B cell (primary cell): ENCODE data around the gene CNIH4. TPM values are rescaled to one million over a fixed set of nuclear protein-coding genes. Genes with fewer than 3 reads are reported as not detected.
"Not testable (repeated sequence)": the region's sequence is repeated elsewhere in the genome, so short reads cannot be mapped to it uniquely, and the experiment has no call there.

Source experiments
- ATAC-seq: fragments of 200-7000 bp; cut with Tn5 transposase; one replicate; pipeline ENCODE4 v1.10.0; 2021; ENCODE audit warnings: low read depth, mild to moderate bottlenecking, moderate number of reproducible peaks, moderate library complexity
- CTCF ChIA-PET: fragments of 350-600 bp; sonication (Branson Sonifier 250); formaldehyde crosslinking; loops from one replicate; lab custom pipeline; 2021; ENCODE audit warnings: antibody characterized with exemption, inconsistent platforms; lab: Charles Lee
- POLR2A ChIA-PET: fragments of 350-600 bp; sonication (Branson Sonifier 250); formaldehyde crosslinking; loops from one replicate; lab custom pipeline; 2021; ENCODE audit warnings: antibody characterized with exemption; lab: Charles Lee
- DNase-seq: peaks from one replicate; pipeline ENCODE4 v3.0.0; 2013
- H2AFZ ChIP-seq: 2 replicates; pipeline ENCODE4 v1.6.1; 2012; ENCODE audit warnings: mild to moderate bottlenecking, low read depth, low read length; ENCODE audit not compliant: insufficient read depth, poor library complexity, severe bottlenecking
- H3K27ac ChIP-seq, 2 donors: 1 replicate in 1 of 2; 2 replicates in 1 of 2; pipeline ENCODE4 v1.5.1; 2012 to 2013; ENCODE audit warnings: low read length in 2 of 2, mild to moderate bottlenecking in 2 of 2, moderate library complexity in 1 of 2
- H3K27me3 ChIP-seq, 4 experiments: fragments of 200-600 bp in 1 of 4; sonication (generic) in 1 of 4; replicated peaks in 1 of 4; 1 replicate in 2 of 4; 2 replicates in 2 of 4; pipeline versions ENCODE4 v1.6.1 to v1.7.0; 2013 to 2016; ENCODE audit warnings: low read length in 3 of 4, mild to moderate bottlenecking in 2 of 4, mixed read lengths in 1 of 4, moderate library complexity in 1 of 4; ENCODE audit not compliant: insufficient read depth in 4 of 4, control insufficient read depth in 3 of 4; ENCODE audit errors: control extremely low read depth in 1 of 4
- H3K36me3 ChIP-seq, 2 experiments: replicated peaks in 1 of 2; 1 replicate in 1 of 2; 2 replicates in 1 of 2; pipeline versions ENCODE4 v1.6.1 to v1.7.1; 2013; ENCODE audit warnings: low read length in 1 of 2; ENCODE audit not compliant: insufficient read depth in 2 of 2, control insufficient read depth in 1 of 2; ENCODE audit errors: control extremely low read depth in 1 of 2, extremely low read depth in 1 of 2
- H3K4me1 ChIP-seq, 2 donors: fragments of 200-600 bp in 1 of 2; sonication (generic) in 1 of 2; 1 replicate in 1 of 2; 2 replicates in 1 of 2; pipeline versions ENCODE4 v1.5.1 to v1.6.1; 2013 to 2017; ENCODE audit warnings: low read length in 2 of 2; ENCODE audit not compliant: control insufficient read depth in 2 of 2, insufficient read depth in 2 of 2
- H3K4me2 ChIP-seq: replicated peaks from 2 replicates; pipeline ENCODE3; 2012; ENCODE audit warnings: mild to moderate bottlenecking, low read depth, low read length; ENCODE audit not compliant: poor library complexity, severe bottlenecking
- H3K4me3 ChIP-seq, 5 experiments: fragments of 200-600 bp in 1 of 5; sonication (generic) in 1 of 5; 1 replicate in 3 of 5; 2 replicates in 2 of 5; pipeline versions ENCODE4 v1.5.1 to v1.7.0; 2011 to 2016; ENCODE audit warnings: low read length in 4 of 5, mild to moderate bottlenecking in 4 of 5, low read depth in 2 of 5, control low read depth in 1 of 5, moderate library complexity in 1 of 5; ENCODE audit not compliant: insufficient read depth in 1 of 5; ENCODE audit errors: control extremely low read depth in 1 of 5, extremely low read depth in 1 of 5
- H3K79me2 ChIP-seq: fragments of 200-600 bp; sonication (generic); one replicate; pipeline ENCODE4 v1.6.0; 2016; ENCODE audit warnings: low read length; ENCODE audit not compliant: control insufficient read depth, insufficient read depth
- H3K9ac ChIP-seq: fragments of 200-600 bp; sonication (generic); 2 replicates; pipeline ENCODE4 v1.6.1; 2017; ENCODE audit warnings: mild to moderate bottlenecking, low read length, moderate library complexity
- H3K9me3 ChIP-seq, 3 donors: one replicate each; pipeline versions ENCODE4 v1.6.1 to v1.7.1; 2013; ENCODE audit warnings: low read length in 2 of 3; ENCODE audit not compliant: control insufficient read depth in 2 of 3, insufficient read depth in 1 of 3; ENCODE audit errors: control extremely low read depth in 1 of 3
- H4K20me1 ChIP-seq: 2 replicates; pipeline ENCODE4 v1.6.0; 2012; ENCODE audit warnings: mild to moderate bottlenecking, low read length; ENCODE audit not compliant: insufficient read depth, control insufficient read depth, poor library complexity, severe bottlenecking
- H3K27ac Mint-ChIP-seq: one replicate; pipeline ENCODE4 v1.8.0; 2021; ENCODE audit warnings: mixed read lengths
- H3K27me3 Mint-ChIP-seq: one replicate; pipeline ENCODE4 v1.8.0; 2021; ENCODE audit warnings: mixed read lengths
- H3K4me1 Mint-ChIP-seq: one replicate; pipeline ENCODE4 v1.8.0; 2021; ENCODE audit warnings: mixed read lengths
- H3K4me3 Mint-ChIP-seq: one replicate; pipeline ENCODE4 v1.8.0; 2021; ENCODE audit warnings: mixed read lengths
- H3K9me3 Mint-ChIP-seq: one replicate; pipeline ENCODE4 v1.8.0; 2022; ENCODE audit warnings: mixed read lengths; ENCODE audit not compliant: insufficient read depth
- CTCF ChIP-seq: fragments of 200-600 bp; IDR thresholded peaks from one replicate; pipeline ENCODE4 v1.8.0; 2022; ENCODE audit warnings: antibody characterized with exemption, mild to moderate bottlenecking
- EZH2 ChIP-seq: IDR thresholded peaks from 2 replicates; pipeline ENCODE4 v1.6.1; 2012; ENCODE audit warnings: borderline replicate concordance, low read depth, mild to moderate bottlenecking, moderate library complexity, low read length; ENCODE audit not compliant: insufficient read depth, poor library complexity, severe bottlenecking
- WGBS: methylation state at CpG from one replicate; pipeline ENCODE4 v1.1.5; 2013; ENCODE audit warnings: missing lambda C conversion rate; ENCODE audit not compliant: insufficient coverage; 5-methylcytosine and 5-hydroxymethylcytosine counted together
- intact Hi-C: fragments of 100-400 bp; cut with micrococcal nuclease; formaldehyde crosslinking; loops from one replicate; pipeline ENCODE4 v1.10.0; 2022
- polyA plus RNA-seq: library from polyadenylated mRNA; depleted of rRNA; stranded (reverse); fragments of >200 nt; gene quantifications from 2 replicates; pipeline ENCODE4 v1.2.3, GENCODE V29; 2012
- total RNA-seq, 2 donors: library from RNA; stranded (reverse); fragments of 120-200 nt in 1 of 2; gene quantifications; 1 replicate in 1 of 2; 2 replicates in 1 of 2; pipeline versions ENCODE4 v1.2.3 to v1.2.4, GENCODE V29; 2013 to 2022

The CNIH4 gene
- total and polyA plus RNA-seq, 2 donors (not counting 1 experiment from before 2014, with no cell fraction given) = 13.3 to 27.2 TPM

DNA sequence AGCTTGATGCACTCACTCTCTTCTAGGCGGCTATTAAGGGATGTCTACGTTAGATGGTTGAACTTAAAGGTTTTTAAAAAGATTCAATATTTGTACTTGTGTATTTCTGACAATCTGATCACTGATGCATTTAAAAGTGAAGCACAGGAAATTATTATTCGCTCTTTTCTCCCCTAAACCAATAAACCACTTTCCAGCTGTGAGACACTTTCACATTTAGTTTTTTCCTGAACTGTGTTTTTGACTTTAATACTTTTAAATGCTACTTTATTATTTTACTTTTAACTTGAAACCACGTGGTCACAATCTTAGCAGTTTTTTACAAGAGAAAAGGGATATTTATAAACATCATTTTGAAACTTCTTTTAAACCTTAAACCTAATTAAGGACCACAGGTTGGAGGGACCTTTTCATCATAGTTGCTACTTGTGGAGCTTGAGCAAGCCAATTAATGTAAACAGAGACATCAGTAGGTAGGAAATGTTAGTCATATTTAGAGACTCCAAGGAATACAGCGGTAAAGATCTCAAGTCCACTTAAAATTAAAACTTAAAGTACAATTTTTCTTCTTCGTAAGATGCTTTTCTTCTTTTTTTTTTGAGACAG lies 68.7 kb downstream of the CNIH4 start:
- Mint-ChIP-seq H3K27me3 (no peaks in the 10 kb centered on the region), H3K9me3 (no peaks in the 10 kb centered on the region), H3K4me3 (no peak overlapping the region), H3K27ac (no peak overlapping the region), H3K4me1 (peaks cover 22% of the 10 kb centered on the region)
- intact Hi-C loops = no loop called here
- Histone ChIP-seq H3K9me3 (no peaks in the 10 kb centered on the region), H4K20me1 (peaks cover 47% of the 10 kb centered on the region), H3K27me3 (no peaks in the 10 kb centered on the region), H3K27ac (no peak overlapping the region), H3K36me3 (peaks cover 24 to 45% of the 10 kb centered on the region in 2 experiments), H3K4me1 (peaks cover 5 to 14% of the 10 kb centered on the region in 2 donors), H2AFZ (no peak overlapping the region), H3K79me2 (peaks cover 50% of the 10 kb centered on the region), H3K4me3 (no peak overlapping the region), H3K4me2 (peak overlapping the region; percentile 31), H3K9ac (no peak overlapping the region)
- ChIA-PET POLR2A (interaction anchor here (0.6 kb wide), 1 partner anchor 25 kb away, joined by 3 read pairs; no protein-coding TSS in a partner anchor), CTCF (interaction anchor here (1.5 kb wide), 1 partner anchor 32 kb away, joined by 3 read pairs; no protein-coding TSS in a partner anchor)
- DNase-seq = no peak
- 100% methylated on average over 2 of the region's 6 CpGs for WGBS
- TF ChIP-seq CTCF (no peak), EZH2 (no peak)
- no peak for ATAC-seq

GRCh38 chr1:224426869-224427268 lies 70.2 kb downstream of the CNIH4 start:
- Histone ChIP-seq H4K20me1 (peaks cover 52% of the 10 kb centered on the region), H3K36me3 (peaks cover 16 to 31% of the 10 kb centered on the region in 2 experiments), H3K4me1 (peaks cover 14 to 27% of the 10 kb centered on the region in 2 donors), H3K79me2 (peaks cover 55% of the 10 kb centered on the region)
- ATAC-seq, H3K27me3 ChIP-seq, intact Hi-C loops, H3K27ac Mint-ChIP-seq, H2AFZ ChIP-seq, POLR2A ChIA-PET, H3K4me3 ChIP-seq, CTCF ChIA-PET, H3K9me3 Mint-ChIP-seq, H3K9me3 ChIP-seq, H3K27me3 Mint-ChIP-seq, H3K4me2 ChIP-seq, H3K9ac ChIP-seq, H3K4me3 Mint-ChIP-seq, DNase-seq, H3K27ac ChIP-seq: not testable (repeated sequence)
- WGBS = no CpG with 5 or more reads among the region's 8 CpGs
- H3K4me1 Mint-ChIP-seq = peaks cover 33% of the 10 kb centered on the region
